Amniotic epithelial cell (primary cell): ENCODE results near the gene FBXO47.
"Not testable (repeated sequence)": the region's sequence is repeated elsewhere in the genome, so short reads cannot be mapped to it uniquely, and the experiment has no call there.

ENCODE experiments used
- DNase-seq: peaks from one replicate; pipeline ENCODE4 v3.0.0-alpha.2; 2010; ENCODE audit warnings: low read depth

Gene FBXO47

GRCh38 chr17:38921756-38922411 is 45.3 kb downstream of the FBXO47 start:
- DNase-seq = no peak

GRCh38 chr17:38920374-38921291 is 46.6 kb downstream of the FBXO47 start:
- no peak for DNase-seq

GRCh38 chr17:38919316-38920078 is 47.7 kb downstream of the FBXO47 start:
- no peak for DNase-seq

GRCh38 chr17:38918916-38919315 is 48.3 kb downstream of the FBXO47 start:
- DNase-seq = no peak

GRCh38 chr17:38918129-38918913 is 48.9 kb downstream of the FBXO47 start:
- DNase-seq = no peak

GRCh38 chr17:38917259-38917658 is 49.9 kb downstream of the FBXO47 start:
- DNase-seq = no peak

GRCh38 chr17:38916771-38917170 is 50.4 kb downstream of the FBXO47 start:
- no peak for DNase-seq

- no peak for DNase-seq
These were observed 51.6 kb downstream of the FBXO47 start for GRCh38 chr17:38915639-38915995.

- no peak for DNase-seq
These were observed 52.2 kb downstream of the FBXO47 start for GRCh38 chr17:38914741-38915638.

- DNase-seq = peak; percentile 87
These were observed 54.9 kb downstream of the FBXO47 start for GRCh38 chr17:38912221-38912813.

GRCh38 chr17:38911731-38912081 is 55.5 kb downstream of the FBXO47 start:
- not testable (repeated sequence) for DNase-seq

GRCh38 chr17:38911081-38911730 is 56.0 kb downstream of the FBXO47 start:
- DNase-seq = no peak

- DNase-seq = no peak
These were observed 56.9 kb downstream of the FBXO47 start for GRCh38 chr17:38910325-38910724.

GRCh38 chr17:38908676-38909181 is 58.5 kb downstream of the FBXO47 start:
- DNase-seq = no peak

GRCh38 chr17:38907930-38908675 is 59.1 kb downstream of the FBXO47 start:
- DNase-seq = no peak

GRCh38 chr17:38906460-38907228 is 60.6 kb downstream of the FBXO47 start:
- DNase-seq = peak; percentile 31

GRCh38 chr17:38905375-38905774 is 61.8 kb downstream of the FBXO47 start:
- DNase-seq = no peak

- no peak for DNase-seq
These were observed 62.3 kb downstream of the FBXO47 start for GRCh38 chr17:38904892-38905291.
